ENCODE results near the gene TRMT2A. TPM values are rescaled to one million over a fixed set of nuclear protein-coding genes. Genes with fewer than 3 reads are reported as not detected.

Gene TRMT2A
- total RNA-seq, 1 donor from 2014 or later: 125 TPM

DNA sequence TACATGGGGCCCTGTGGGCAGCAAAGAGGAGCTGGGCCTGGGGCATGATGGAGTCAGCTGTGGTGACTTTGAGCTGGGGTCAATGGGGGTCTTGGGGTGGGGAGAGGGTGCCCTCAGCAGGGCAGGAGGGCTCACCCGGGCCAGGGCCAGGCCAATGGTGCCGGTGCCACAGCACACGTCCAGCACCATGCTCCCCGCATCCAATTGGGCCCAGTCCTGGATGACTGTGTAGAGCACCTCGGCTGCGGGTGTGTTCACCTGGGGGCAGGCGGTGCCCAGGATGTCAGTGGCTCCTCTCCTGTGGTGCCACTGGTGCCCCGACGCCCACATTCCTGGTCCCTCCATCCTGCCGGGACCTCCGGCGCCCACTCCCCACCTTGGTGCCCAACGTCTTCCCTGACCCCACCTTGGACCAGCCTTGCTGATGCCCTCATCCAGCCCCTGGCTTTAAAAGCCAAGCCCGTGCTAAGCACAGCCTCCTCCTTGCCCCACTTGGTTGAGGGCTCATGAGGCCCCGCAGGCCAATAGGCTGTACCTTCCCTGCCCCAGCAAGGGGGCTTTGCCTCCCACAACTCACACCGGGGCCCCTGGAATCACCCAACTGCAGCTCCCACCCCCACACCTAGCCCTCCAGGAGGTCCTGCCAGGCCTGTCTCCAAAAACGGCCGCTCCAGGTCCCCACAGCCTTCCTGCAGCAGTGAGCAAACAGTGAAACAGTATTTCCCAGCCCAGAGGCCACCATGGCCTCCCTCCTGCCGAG lies 3.3 kb downstream of the TRMT2A start:
- peak overlapping the region; percentile 78 for H3K27ac Mint-ChIP-seq
- peaks cover 49% of the 10 kb centered on the region for H3K36me3 Mint-ChIP-seq (ENCODE audit: low read depth)
- H3K4me3 Mint-ChIP-seq: peak overlapping the region; percentile 45
- intact Hi-C loops (cut with micrococcal nuclease): loop anchor here (10.0 kb wide), 1 partner anchor 259 kb away; the partner anchor contains the start of genes GNB1L and RTL10
- H3K27me3 Mint-ChIP-seq: peaks cover 2% of the 10 kb centered on the region
- H3K9me3 Mint-ChIP-seq: no peaks in the 10 kb centered on the region
- H3K4me1 Mint-ChIP-seq: peaks cover 29% of the 10 kb centered on the region
- no peak for DNase-seq

DNA sequence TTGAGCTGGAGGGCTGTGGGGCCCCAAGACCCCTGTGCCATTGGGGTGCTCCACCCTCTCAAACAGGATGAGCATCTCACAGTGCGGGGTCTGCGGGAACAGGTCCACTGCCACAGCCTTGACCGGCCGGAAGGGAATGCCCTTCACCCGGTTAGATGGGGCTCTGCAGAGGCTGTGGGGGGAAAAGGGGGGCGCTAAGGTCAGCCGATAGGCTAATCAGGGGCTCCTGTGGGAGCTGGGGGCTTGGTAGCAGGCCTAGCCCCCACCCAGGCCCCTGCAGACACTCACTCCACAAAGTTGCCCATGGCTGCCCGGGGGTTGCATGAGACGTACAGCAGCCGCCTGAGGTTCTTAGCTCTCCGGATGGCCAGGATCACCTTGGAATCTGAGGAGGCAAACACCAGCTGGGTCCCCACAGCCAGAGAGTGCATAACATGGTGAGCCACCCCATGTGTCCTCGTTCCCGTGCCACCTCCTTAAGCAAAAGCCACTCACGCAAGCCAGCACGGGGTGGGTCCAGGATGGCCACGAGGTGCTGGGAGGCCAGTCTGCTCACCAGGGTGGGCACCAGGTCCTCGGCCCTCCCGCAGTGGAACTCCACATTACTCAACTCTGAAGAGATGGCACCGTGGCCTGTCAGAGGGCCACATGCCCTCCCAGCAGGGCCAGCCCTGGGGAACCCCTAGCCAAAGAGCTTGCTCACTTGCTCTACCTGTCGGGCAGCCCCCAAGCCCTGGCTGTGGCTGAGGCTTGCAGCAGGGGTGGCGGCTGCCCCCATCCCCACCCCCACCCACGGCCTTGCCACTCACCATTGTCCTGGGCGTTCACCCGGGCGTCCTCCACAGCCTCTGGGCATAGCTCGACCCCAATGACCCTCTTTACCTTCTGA lies 4.2 kb downstream of the TRMT2A start:
- H3K36me3 Mint-ChIP-seq (ENCODE audit: low read depth): peaks cover 48% of the 10 kb centered on the region
- no peak for DNase-seq
- intact Hi-C loops (cut with micrococcal nuclease): loop anchor here (10.0 kb wide), 1 partner anchor 258 kb away; the partner anchor contains the start of genes GNB1L and RTL10
- H3K4me3 Mint-ChIP-seq: no peak overlapping the region
- peaks cover 26% of the 10 kb centered on the region for H3K4me1 Mint-ChIP-seq
- peak overlapping the region; percentile 89 for H3K27ac Mint-ChIP-seq
- no peaks in the 10 kb centered on the region for H3K9me3 Mint-ChIP-seq
- H3K27me3 Mint-ChIP-seq: peaks cover 2% of the 10 kb centered on the region

DNA sequence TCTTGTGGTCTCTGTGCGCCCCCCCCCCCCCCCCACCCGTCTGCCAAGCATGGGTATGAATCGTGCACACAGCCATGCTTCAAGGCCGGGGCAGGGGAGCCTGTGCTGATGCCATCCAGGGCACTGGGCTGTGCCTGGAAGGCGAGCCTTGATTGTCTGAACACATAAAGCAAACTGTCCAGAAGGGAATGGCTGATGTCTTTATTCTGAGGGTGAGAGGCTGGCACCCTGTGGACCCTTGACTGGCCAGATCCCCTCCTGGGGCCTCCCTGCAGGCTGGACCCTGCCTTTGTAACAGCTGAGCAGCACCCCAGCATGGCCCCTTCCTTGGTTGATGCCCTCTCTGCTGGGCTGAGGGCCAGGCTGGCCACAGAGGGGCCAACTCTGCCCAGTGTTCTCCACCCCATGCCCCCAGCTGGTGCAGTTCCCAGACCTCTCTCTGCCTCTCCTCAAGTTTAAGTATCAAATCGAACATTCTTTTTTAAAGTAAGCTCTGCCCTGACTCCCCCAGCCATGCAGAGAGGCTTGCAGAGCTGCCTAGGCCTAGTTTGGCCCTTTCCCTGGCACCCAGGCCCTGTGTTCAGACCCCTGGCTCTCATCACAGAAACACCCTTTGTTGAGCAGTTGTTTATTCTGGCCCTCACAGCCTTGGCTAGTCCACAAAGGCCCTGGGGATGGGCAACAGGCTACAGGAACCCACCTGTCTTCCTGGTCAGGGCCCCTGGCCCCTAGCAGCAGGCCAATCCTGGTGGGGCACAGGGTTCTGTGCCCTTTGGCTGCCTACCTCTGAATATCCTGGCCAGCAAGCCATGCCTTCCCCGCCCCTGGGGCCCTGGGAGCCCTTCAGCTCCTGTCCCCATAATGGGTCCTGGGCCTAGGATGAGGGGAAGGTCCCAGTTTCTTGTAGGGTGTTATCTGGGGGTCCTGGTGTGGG lies 5.1 kb downstream of the TRMT2A start:
- peak overlapping the region; percentile 89 for H3K27ac Mint-ChIP-seq
- intact Hi-C loops (cut with micrococcal nuclease): loop anchor here (10.0 kb wide), 1 partner anchor 257 kb away; the partner anchor contains the start of genes GNB1L and RTL10
- no peaks in the 10 kb centered on the region for H3K27me3 Mint-ChIP-seq
- DNase-seq: no peak
- H3K36me3 Mint-ChIP-seq (ENCODE audit: low read depth): peaks cover 54% of the 10 kb centered on the region
- H3K9me3 Mint-ChIP-seq: no peaks in the 10 kb centered on the region
- H3K4me1 Mint-ChIP-seq: peaks cover 26% of the 10 kb centered on the region
- H3K4me3 Mint-ChIP-seq: peak overlapping the region; percentile 70

DNA sequence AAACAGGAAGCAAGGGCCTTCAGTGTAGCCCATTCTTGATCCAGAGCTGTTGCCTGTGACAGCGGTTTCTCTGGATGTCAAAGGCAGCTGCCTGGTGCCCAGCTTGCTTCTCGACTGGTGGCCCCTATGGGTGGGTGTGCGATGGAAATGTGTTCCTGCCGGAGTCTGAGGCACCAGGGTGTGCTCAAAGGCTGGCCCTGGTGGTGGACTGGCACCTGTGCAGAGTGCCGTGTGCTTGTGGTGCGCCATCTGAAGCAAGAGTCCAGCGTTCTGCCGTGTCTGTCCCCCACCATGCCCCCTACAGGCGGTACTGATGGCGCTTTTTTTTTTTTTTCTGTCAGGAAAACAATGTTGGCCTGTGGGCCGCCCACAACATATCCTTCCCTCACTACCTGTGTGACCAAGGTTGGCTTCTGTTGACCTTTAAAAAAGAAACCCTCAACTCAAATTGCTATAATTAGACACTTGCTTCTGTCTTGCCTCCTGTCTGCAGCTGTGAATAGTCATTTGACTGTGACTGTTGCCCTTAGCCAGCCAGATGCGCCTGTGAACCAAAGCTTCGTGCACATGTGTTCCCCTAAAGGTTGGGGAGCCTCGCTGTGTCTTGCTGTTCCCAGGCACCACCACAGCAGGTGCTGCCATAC lies 5.9 kb downstream of the TRMT2A start:
- intact Hi-C loops (cut with micrococcal nuclease): loop anchor here (10.0 kb wide), 1 partner anchor 256 kb away; the partner anchor contains the start of genes GNB1L and RTL10
- H3K27me3 Mint-ChIP-seq: no peaks in the 10 kb centered on the region
- peaks cover 55% of the 10 kb centered on the region for H3K36me3 Mint-ChIP-seq (ENCODE audit: low read depth)

DNA sequence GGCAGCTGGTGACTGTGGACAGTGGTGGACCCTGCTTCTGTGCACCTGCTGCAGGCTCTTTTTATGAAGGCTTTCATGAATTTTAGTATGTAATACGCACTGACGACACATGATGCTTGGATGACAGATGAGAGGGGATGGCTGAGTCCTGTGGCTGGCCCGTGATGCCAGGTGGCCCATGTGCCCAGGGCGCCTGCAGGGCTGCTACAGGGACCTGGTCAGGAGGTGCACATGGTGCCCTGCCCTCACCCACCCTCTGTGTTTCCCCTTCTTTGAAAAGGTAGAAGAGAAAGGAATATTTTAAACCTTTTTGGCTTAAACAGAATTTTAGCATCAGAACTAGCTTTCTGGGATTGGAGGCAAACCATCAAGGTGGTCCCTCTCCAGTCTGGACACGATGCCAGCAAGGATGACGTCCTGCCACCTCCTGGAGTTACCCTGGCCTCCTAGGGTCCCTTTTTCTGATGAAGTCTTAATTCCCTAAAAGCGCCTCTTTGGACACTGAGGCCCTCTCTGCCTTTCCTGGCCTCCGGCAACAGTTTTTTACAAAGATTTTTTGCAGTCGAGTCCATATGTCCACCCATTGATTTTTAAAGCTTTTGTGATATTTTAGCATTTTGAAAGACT lies 6.6 kb downstream of the TRMT2A start:
- no peaks in the 10 kb centered on the region for H3K27me3 Mint-ChIP-seq
- H3K9me3 Mint-ChIP-seq: no peaks in the 10 kb centered on the region
- no peak overlapping the region for H3K4me3 Mint-ChIP-seq
- peaks cover 26% of the 10 kb centered on the region for H3K4me1 Mint-ChIP-seq
- no peak for DNase-seq
- H3K27ac Mint-ChIP-seq: peak overlapping the region; percentile 89
- peaks cover 59% of the 10 kb centered on the region for H3K36me3 Mint-ChIP-seq (ENCODE audit: low read depth)
- intact Hi-C loops (cut with micrococcal nuclease): loop anchor here (10.0 kb wide), 1 partner anchor 256 kb away; the partner anchor contains the start of genes GNB1L and RTL10

More for the DNA sequence above, 5.9 kb downstream of the TRMT2A start:
- Mint-ChIP-seq H3K4me3 (no peak overlapping the region), H3K27ac (peak overlapping the region; percentile 89), H3K9me3 (no peaks in the 10 kb centered on the region), H3K4me1 (peaks cover 26% of the 10 kb centered on the region)
- peak; percentile 73 for DNase-seq

DNA sequence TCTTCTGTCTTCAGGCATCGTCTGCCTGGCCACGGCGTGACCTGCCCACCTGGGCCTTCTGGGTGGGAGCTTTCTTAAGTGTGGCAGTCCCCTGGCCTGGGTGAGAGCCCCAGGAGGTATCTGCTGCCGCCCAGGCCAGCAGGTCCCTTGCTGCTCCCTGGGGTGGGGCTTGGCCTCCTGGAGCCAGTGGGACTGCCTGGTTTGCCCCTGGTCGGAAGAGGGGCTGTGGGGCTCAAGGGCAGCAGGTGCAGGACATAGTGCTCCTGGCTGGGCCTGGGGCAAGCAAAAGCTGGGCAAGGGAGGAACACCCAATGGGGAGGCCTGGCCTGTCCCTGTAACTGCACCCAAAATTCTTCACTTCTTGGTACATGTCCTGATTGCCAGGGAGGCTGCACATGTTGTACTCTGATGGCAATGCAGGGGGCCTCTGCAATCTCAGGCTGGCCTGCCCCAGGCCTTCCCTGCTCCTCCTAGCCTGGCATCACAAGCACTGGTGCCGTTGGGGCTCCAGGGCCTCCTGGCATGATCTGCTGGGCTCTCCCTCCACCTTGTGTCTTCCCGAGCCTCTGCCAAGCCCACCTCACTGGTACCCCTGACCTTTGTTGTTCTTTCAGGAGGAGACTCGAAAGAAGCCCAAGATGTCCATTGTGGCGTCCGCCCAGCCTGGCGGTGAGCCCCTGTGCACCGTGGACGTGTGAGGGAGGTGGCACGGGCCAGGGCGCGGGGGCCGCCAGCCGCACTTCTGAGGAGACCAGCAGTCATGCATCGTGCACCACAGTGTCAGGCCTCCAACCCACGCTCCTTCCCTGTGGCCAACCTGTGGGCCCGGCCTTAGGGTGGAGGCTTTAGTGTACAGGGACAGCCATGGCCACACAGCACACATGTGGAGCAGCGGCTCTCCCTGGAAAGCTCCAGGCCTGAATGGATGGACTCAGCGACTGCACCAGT lies 7.3 kb downstream of the TRMT2A start:
- DNase-seq: no peak
- H3K9me3 Mint-ChIP-seq: no peaks in the 10 kb centered on the region
- H3K36me3 Mint-ChIP-seq (ENCODE audit: low read depth): peaks cover 53% of the 10 kb centered on the region
- peak overlapping the region; percentile 59 for H3K27ac Mint-ChIP-seq
- H3K4me1 Mint-ChIP-seq: peaks cover 22% of the 10 kb centered on the region
- no peaks in the 10 kb centered on the region for H3K27me3 Mint-ChIP-seq
- intact Hi-C loops (cut with micrococcal nuclease): loop anchor here (10.0 kb wide), 1 partner anchor 255 kb away; the partner anchor contains the start of genes GNB1L and RTL10
- no peak overlapping the region for H3K4me3 Mint-ChIP-seq

DNA sequence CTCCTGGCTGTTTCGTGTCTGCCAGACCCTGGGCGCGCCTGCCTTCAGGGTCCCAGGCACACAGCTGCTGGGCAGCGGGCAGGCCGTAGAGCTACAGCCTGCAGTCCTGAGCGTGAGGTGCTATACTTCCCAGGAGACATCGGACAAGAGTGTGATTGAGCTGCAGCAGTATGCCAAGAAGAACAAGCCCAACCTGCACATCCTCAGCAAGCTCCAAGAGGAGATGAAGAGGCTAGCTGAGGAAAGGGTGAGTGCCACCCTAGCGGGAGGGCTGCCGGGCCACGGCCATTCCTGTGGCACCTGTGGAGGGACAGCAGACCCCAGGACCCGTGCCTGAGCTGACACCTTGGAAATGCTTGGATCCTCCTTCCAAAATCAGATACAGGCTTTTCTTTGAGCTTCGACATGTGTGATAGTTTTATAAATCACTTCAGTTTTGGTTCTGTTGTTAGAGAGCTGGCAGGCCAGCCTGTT lies 8.2 kb downstream of the TRMT2A start:
- H3K27ac Mint-ChIP-seq: peak overlapping the region; percentile 2
- H3K9me3 Mint-ChIP-seq: no peaks in the 10 kb centered on the region
- no peak overlapping the region for H3K4me3 Mint-ChIP-seq
- peaks cover 47% of the 10 kb centered on the region for H3K36me3 Mint-ChIP-seq (ENCODE audit: low read depth)
- intact Hi-C loops (cut with micrococcal nuclease): no loop called here
- DNase-seq: no peak
- H3K27me3 Mint-ChIP-seq: no peaks in the 10 kb centered on the region
- peaks cover 16% of the 10 kb centered on the region for H3K4me1 Mint-ChIP-seq

DNA sequence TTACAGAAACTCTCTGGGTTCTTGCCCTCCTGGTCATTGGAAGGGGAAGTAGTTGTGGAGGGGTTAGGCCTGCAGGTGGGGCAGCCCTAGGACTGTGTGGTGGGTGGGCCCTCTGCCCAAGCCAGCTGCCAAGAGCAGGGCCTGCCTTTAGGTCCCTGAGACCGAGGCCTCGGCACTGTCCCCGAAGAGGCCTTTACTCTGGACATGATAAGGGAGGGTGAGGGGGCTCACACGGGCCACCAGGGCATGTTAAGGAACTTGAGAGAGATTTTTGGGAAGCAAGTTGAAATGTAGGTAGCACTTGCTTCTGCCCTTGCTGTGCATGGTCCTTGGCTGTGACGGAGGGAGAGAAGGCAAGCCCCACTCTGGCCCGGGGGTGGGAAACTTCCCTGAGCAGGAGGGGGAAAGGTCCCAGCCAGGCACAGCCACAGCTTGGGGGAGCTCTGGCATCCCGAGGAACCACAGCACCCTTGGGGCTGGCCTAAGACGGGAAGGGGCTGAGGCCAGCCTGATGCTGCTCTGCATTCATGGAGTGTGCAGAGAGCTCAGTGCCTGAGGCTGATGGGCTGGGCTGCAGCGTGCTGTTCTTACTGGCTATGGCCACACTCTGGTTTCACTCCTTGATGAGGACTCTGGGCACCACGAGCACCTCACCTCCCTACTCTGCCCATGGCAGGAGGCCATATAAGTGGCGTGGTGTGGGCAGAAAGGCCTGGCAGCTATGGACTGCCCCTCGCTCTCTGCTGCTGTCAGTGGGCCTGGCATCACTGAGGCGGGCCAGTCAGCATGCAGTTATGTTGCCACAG lies 8.9 kb downstream of the TRMT2A start:
- no peak for DNase-seq
- H3K4me1 Mint-ChIP-seq: peaks cover 19% of the 10 kb centered on the region
- intact Hi-C loops (cut with micrococcal nuclease): no loop called here
- H3K27ac Mint-ChIP-seq: peak overlapping the region; percentile 2
- H3K4me3 Mint-ChIP-seq: no peak overlapping the region
- no peaks in the 10 kb centered on the region for H3K27me3 Mint-ChIP-seq
- no peaks in the 10 kb centered on the region for H3K9me3 Mint-ChIP-seq
- peaks cover 50% of the 10 kb centered on the region for H3K36me3 Mint-ChIP-seq (ENCODE audit: low read depth)

DNA sequence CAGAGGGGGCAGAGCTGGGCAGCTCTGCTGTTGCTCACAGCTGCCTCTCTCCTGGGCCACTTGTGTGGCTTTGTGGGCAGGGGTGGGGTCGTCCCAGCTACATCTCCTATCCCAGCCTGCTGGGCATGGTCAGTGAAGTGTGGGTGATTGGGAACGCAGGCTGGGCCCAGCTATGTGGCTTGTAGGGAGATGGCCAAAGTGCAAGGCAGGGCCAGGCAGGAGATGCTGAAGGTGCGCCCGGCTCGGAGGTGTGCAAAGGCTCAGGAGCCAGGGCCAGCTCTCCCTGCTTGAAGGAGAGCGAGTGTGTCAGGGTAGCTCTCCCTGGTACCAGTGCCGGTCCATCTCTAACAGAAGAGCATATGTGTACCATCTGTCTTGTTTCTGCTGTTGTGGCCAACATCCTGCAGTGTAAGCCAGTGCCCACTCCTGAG lies 9.5 kb downstream of the TRMT2A start:
- Mint-ChIP-seq H3K36me3 (ENCODE audit: low read depth) (peaks cover 52% of the 10 kb centered on the region), H3K9me3 (no peaks in the 10 kb centered on the region)
- intact Hi-C loops (cut with micrococcal nuclease): no loop called here

DNA sequence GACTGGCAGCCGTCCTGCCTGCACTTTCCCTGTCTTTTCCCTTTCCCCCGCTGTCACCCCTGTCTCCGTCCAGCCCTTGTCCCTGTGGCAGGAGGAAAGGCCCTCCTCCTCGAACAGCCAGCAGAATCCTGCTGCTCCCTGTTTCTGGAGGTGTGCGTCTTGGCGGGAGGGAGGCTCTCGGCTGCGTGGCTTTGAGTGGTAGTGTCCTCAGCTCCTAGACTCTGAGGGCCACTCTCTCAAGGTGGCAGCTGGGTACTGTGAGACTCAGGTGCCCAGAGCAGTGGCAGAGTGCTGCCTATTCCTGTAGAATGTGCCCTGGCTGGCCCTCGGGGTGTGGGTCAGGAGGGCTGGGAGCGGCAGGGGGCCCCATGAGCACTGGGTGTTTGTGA lies 10.2 kb downstream of the TRMT2A start:
- Mint-ChIP-seq H3K4me3 (no peak overlapping the region), H3K36me3 (ENCODE audit: low read depth) (peaks cover 53% of the 10 kb centered on the region), H3K27me3 (no peaks in the 10 kb centered on the region), H3K9me3 (no peaks in the 10 kb centered on the region), H3K4me1 (peaks cover 24% of the 10 kb centered on the region), H3K27ac (peak overlapping the region; percentile 29)
- DNase-seq: no peak
- intact Hi-C loops (cut with micrococcal nuclease): no loop called here

More for the DNA sequence above, 9.5 kb downstream of the TRMT2A start:
- H3K27ac Mint-ChIP-seq: no peak overlapping the region
- no peak for DNase-seq
- H3K4me3 Mint-ChIP-seq: no peak overlapping the region
- H3K27me3 Mint-ChIP-seq: no peaks in the 10 kb centered on the region
- H3K4me1 Mint-ChIP-seq: peaks cover 22% of the 10 kb centered on the region
